CD4-positive, alpha-beta T cell treated with Interferon alpha-2 for 1 hour (primary cell): ENCODE results near the gene ITPR1.
A peak's percentile ranks its signal among the peaks of the same experiment; 100 is the strongest.

Experiments
- DNase-seq, 2 donors: peaks; one replicate each; pipeline ENCODE4 v3.0.0-alpha.2; 2020 to 2022

The ITPR1 gene

GRCh38 chr3:4492208-4493013, 737 bp upstream of the ITPR1 start:
- DNase-seq, result peak; percentile 25 to 55

DNA sequence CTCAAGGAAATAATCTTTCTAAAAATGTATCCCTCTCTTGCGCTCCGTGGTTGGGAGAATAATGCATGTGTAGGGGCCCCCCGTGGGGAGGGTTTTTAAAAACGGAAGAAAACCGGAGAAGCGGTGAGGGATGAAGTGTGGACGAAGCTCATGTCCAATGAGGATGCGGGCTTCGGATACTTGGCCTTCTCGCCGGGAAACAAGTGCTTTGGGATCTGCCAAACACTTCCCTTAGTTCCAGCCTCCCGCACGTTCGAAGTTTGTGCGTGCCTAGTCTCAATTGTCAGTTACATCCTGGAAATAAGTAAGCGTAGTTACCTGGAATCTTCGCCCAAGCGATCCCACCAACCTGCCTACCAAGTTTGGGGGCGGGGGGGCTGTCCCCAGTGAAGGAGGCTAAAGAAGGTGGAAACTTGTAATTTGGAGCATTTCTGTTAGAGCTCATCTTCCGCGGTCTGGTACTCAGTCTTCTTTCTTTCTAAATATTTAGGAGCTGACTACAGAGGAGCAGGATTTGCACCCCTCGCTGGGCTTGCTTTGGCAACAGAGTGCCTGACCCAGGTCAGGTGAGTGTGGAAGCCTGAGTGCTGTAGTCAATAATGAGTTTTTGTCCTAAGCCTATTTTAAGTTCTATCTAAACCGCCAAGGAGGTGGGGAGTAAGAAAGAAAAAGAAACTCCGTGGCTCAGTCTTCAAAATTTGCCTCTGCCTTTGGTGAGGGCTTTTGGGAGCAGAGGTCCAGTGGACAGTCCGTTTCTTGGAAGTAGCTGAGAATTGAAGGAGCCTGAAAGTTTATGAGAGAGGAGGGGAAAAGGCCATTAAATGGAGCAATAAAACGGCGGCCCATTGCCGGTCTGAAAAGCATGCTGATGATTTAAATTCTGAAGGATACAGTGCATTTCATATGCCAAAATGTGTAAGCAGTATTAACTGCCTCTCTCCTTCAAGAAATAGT, 1.1 kb downstream of the ITPR1 start:
- DNase-seq, result no peak

- no peak for DNase-seq
Observed at GRCh38 chr3:4494895-4495264, 1.7 kb downstream of the ITPR1 start.

DNA sequence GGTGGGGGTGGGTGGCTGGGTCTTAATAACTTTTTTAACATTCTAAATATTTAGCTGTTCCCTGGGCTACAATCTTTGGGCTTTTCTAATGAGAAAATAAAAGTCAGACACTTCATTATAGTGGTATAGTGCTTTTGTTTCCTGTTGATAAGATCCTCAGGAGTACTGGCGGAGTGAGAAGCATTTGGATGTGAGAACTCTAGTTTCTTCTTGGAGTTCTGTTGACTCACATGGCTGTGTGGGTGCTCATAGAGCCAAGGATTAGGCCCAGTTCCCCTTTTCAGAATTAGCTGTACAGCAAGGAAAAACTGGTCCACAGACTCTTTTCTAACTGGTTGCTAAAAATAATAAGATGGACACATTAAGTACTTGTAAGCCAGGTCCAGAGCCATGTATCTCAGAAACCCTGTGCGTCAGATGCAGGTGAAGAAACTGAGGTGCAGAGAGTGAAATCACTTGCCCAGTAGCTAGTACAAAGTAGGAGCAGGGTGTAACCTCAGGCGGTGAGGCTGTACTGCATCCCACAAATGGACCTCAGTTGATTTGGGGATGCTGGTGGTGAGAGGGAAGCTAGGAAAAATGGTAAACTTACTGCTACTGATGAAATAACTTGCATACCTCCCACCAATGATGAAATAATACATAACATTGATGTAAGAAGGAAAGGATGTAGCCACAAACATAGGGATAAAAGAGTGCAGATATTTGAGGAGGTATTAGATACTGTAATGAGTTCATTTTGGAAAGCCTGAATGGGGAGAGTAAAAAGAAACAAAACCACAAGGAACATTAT, 2.3 kb downstream of the ITPR1 start:
- no peak for DNase-seq

DNA sequence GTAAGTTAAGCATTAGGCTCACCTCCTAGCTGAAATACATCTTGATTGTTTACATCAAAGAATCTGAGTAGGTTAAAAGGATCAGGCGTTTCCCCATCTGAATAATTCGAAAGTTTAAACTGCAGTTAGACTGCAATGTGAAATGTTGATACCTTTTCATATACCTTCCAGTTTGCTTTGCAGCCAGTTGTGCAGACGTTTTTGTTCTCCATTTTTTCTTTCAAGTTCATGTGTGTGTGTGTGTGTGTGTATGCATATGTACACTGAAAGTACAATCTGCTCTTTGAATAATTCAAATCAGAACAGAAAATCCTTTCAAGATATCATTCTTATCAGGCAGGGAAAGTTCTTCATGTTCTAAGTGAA, 2.9 kb downstream of the ITPR1 start:
- no peak for DNase-seq

DNA sequence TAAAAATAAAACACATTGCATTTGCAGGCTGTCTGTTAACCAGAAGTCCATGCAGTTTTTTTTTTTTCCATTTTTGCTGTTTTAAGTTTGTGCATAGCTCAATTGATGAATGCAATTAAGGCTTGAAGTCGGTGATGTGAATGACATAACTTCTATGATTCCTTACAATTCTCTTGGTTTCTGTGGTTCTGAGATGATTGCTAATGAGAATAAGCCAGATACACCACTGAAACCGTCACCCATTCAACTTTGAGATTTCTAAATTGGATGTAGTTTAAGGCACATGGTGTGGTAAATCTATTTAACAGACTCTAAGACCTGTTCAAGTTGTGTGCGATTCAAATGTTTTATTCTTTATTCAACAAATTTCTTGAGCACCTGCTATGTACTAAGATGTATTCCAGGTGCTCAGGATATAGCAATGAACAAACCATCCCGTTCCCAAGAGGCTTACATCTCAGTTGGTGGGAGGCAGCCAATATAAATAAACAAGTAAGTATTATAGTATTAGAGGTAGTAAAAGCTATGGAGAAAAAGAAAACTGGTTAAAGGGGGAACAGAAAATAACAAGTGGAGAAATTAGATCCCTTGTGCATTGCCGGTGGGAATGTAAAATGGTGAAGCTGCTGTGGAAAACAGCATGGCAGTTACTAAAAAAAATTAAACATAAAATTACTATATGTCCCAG, 4.0 kb downstream of the ITPR1 start:
- no peak for DNase-seq

DNA sequence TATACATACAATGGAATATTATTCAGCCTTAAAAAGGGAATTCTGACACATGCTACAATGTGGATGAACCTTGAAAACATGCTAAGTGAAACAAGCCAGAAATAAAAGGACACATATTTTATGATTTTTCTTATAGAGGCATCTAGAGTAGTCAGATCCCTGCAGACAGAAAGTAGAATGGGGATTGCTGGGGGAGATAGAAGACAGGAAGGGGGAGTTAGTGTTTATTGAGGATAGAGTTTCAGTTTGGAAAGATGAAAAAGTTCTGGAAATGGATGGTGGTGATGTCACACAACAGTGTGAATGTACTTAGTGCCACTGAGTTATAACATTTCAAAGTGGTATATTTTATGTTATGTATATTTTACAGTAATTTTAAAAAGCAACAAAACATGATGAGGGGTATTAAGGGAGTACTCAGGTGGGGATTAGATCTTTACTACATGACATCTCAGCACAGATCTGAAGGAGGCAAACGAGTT, 4.7 kb downstream of the ITPR1 start:
- no peak for DNase-seq

GRCh38 chr3:4498446-4498845, 5.3 kb downstream of the ITPR1 start:
- no peak for DNase-seq

- DNase-seq, result no peak
Observed at GRCh38 chr3:4501437-4501836, 8.3 kb downstream of the ITPR1 start.

DNA sequence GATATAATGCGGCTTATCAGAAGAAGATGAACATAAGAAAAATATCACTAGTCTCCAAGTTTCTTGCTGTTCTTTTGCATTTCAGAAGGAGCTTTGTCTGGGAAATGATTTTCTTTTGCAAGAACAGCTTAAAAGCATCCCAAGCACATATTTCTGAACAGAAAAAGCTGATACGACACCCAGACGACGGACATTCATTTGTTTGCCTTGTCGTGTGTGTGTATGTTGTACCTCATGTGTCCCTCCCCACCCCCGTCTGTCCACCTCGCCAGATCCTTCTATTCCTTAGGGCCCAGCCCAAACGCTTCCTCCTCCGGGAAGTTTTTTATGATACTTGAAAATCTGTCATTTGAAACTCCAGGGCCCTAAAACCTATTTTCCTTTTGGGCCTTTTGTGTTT, 8.8 kb downstream of the ITPR1 start:
- no peak for DNase-seq

GRCh38 chr3:4503050-4503449, 9.9 kb downstream of the ITPR1 start:
- DNase-seq, result peak in 1 of 2 donors; percentile 37

DNA sequence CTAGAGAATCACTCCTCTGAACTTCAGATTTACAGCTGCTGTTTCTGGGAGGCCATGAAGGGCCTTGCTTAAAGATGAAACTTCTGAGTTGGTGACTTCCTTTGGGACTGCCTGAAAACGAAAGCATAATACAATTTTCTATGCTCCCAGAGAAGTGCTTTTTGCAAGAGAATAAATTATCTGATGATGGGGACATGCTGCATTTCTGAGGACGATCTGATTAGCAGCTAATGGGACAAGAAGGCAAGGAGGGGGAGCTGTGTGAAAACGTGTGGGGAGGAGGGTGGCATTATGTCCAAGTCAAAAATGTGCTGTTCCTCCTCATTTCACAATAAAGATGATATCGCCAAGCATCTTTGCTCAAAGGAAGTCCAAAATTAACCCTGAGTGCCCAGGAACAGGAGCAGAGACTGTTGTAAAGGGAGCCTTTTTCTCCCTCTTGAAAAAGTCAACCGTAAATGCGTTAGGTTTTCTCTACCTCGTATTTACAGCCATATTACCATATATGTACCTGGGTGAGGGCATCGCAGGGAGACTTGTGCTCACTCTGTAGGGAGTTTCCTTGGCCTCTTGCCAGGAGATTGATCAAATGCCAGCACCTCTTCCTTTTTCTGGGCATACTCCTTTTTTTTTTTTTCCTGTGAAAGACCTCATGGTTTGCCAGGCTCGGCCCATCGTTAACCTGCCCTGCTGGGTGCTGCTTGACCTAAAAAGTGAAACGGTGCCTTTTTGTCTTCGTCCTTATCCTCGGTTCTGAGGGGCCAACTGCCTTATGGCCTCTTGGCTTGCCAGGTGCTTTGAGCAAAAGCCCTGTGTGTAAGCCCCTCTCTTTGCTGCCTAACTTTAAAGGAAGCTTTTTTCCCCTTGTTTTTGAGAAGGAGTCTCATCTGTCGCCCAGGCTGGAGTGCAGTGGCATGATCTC, 11.5 kb downstream of the ITPR1 start:
- peak; percentile 37 to 70 for DNase-seq

DNA sequence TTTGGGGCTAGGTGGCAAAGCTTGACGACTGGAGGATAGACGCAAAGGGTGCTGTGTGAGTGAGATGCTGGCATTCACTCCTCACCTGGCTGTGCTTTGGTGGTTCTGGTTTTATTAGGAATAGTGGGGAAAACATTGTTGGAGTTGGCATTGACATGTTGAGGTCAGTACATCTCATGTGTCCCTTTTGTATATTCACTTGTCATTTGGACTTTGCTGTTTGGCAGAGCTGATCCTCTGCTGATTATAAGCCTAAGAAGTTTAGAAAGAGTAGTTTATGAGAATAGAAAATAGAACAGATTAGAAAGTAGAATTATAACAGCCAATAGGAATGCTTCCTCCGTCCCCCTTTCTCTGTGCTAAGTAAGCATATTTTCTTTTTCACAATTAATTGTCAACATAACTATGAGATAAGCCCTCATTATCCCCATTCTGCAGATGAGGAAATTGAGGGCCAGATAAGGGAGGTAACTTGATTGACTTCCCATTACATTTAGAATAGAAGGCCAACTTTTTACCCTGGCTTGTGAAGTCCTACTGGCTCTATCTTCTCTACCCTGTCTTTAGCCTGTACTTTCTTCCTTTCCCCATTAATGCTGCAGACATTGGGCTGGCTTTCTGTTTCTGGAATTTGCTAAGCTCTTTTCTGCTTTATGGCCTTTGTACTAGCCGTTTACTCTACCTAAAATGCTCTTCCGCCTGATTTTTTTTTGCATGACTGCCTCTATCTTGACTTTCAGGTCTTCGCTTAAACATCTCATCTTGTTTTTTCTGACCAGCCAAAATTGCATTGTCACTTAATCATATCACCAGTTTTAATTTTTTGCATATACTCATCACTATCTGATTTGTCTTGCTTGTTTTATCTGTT, 12.8 kb downstream of the ITPR1 start:
- DNase-seq, result no peak

DNA sequence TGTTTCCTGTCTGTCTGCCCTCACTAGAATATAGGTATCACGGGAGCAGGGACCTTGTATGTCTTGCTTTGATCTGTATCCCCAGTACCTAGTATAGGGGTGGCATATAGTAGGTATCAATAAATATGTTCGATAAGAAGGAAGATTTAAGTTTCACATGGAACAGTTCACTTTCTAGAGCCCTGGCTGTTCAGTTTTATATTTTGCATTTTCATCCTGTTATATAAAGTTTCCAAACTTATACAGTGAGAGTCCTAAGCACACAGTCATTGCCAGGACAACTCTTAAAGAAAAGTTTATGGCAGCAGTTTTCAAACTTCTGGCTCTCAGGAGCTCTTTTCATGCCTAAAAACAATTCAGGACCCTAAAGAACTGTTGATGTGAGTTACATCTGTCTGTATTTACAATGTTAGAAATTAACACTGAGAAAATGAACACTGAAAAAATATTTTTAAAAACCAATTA, 13.4 kb downstream of the ITPR1 start:
- DNase-seq, result no peak

GRCh38 chr3:4507024-4507596, 14.0 kb downstream of the ITPR1 start:
- DNase-seq, result no peak

- no peak for DNase-seq
Observed at GRCh38 chr3:4508048-4508981, 15.2 kb downstream of the ITPR1 start.

DNA sequence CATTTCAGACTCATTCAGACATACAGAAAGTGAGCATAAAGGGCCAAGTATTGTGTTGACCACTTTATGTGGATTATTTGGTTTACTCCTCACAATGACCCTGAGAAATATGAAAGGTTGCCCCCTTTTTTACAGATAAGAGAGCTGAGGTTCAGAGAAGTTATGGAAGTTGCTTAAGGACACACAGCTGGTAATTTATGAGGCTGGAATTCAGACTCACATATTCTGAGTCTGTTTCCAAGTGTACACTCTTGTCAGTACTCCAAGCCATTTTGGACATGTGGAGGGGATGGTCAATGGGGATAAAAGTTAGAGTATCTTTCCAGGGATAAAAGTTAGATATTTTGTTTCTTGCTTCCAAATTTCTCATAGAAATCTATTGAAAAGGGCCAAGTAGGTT, 15.9 kb downstream of the ITPR1 start:
- no peak for DNase-seq

- DNase-seq, result no peak
Observed at GRCh38 chr3:4509983-4510755, 17.0 kb downstream of the ITPR1 start.
